Activated naive CD4-positive, alpha-beta T cell treated with anti-CD3 and anti-CD28 coated beads, Interleukin-2, amount 10 ng/mL, durations not matched to agents 7 days and 5 days (primary cell): ENCODE measurements around the gene IQCH.

Source experiments
- CTCF ChIA-PET: fragments of 350-600 bp; sonication (Branson Sonifier 250); formaldehyde crosslinking; loops from one replicate; lab custom pipeline; 2021; ENCODE audit warnings: antibody characterized with exemption; lab: Charles Lee
- DNase-seq: peaks from one replicate; pipeline ENCODE4 v3.0.0-alpha.2; 2020
- H3K27ac Mint-ChIP-seq: one replicate; pipeline ENCODE4 v1.8.0; 2021; ENCODE audit warnings: mild to moderate bottlenecking, moderate library complexity, mixed read lengths
- H3K27me3 Mint-ChIP-seq: one replicate; pipeline ENCODE4 v1.8.0; 2021; ENCODE audit warnings: mild to moderate bottlenecking, mixed read lengths
- H3K36me3 Mint-ChIP-seq: one replicate; pipeline ENCODE4 v1.8.0; 2021; ENCODE audit warnings: mixed read lengths
- H3K4me1 Mint-ChIP-seq: one replicate; pipeline ENCODE4 v1.8.0; 2021; ENCODE audit warnings: mixed read lengths
- H3K4me3 Mint-ChIP-seq: one replicate; pipeline ENCODE4 v1.8.0; 2021; ENCODE audit warnings: mild to moderate bottlenecking, moderate library complexity, mixed read lengths
- H3K9me3 Mint-ChIP-seq: one replicate; pipeline ENCODE4 v1.8.0; 2021; ENCODE audit warnings: mixed read lengths

The IQCH gene

GRCh38 chr15:67542420-67543347 is 288.1 kb downstream of the IQCH start, which contains the start of gene MAP2K5:
MAP2K5 (plus strand) TSS chr15:67542703; CDS start chr15:67543336, 633 bp downstream.
- no peaks in the 10 kb centered on the region for H3K27me3 Mint-ChIP-seq
- peaks cover 18% of the 10 kb centered on the region for H3K36me3 Mint-ChIP-seq
- H3K4me1 Mint-ChIP-seq, result peaks cover 57% of the 10 kb centered on the region
- H3K9me3 Mint-ChIP-seq, result no peaks in the 10 kb centered on the region
- DNase-seq, result peak; percentile 89
- H3K4me3 Mint-ChIP-seq, result peak within 1 kb of the TSS; percentile 80
- CTCF ChIA-PET, result interaction anchor here (0.7 kb wide), 1 partner anchor 289 kb away, joined by 3 read pairs; no protein-coding TSS in a partner anchor
- H3K27ac Mint-ChIP-seq, result peak within 1 kb of the TSS; percentile 97

- Mint-ChIP-seq H3K4me1 (peaks cover 53% of the 10 kb centered on the region), H3K27me3 (no peaks in the 10 kb centered on the region), H3K9me3 (no peaks in the 10 kb centered on the region), H3K4me3 (peak overlapping the region; percentile 80), H3K36me3 (peaks cover 18% of the 10 kb centered on the region), H3K27ac (peak overlapping the region; percentile 88)
- no peak for DNase-seq
- CTCF ChIA-PET, result no interaction called here
Measured at GRCh38 chr15:67543348-67543718, 288.7 kb downstream of the IQCH start.

GRCh38 chr15:67544475-67544874 is 289.9 kb downstream of the IQCH start:
- Mint-ChIP-seq H3K9me3 (no peaks in the 10 kb centered on the region), H3K27me3 (no peaks in the 10 kb centered on the region), H3K4me3 (peak overlapping the region; percentile 1), H3K36me3 (peaks cover 21% of the 10 kb centered on the region), H3K4me1 (peaks cover 48% of the 10 kb centered on the region), H3K27ac (peak overlapping the region; percentile 4)
- no peak for DNase-seq
- CTCF ChIA-PET, result no interaction called here

- Mint-ChIP-seq H3K27ac (no peak overlapping the region), H3K27me3 (no peaks in the 10 kb centered on the region), H3K4me1 (peaks cover 37% of the 10 kb centered on the region), H3K4me3 (no peak overlapping the region), H3K36me3 (peaks cover 27% of the 10 kb centered on the region), H3K9me3 (no peaks in the 10 kb centered on the region)
- no peak for DNase-seq
- CTCF ChIA-PET, result no interaction called here
Measured at GRCh38 chr15:67545864-67546263, 291.3 kb downstream of the IQCH start.

- DNase-seq, result no peak
- Mint-ChIP-seq H3K9me3 (no peaks in the 10 kb centered on the region), H3K27ac (no peak overlapping the region), H3K4me1 (peaks cover 31% of the 10 kb centered on the region), H3K4me3 (no peak overlapping the region), H3K27me3 (no peaks in the 10 kb centered on the region), H3K36me3 (peaks cover 27% of the 10 kb centered on the region)
- CTCF ChIA-PET, result no interaction called here
Measured at GRCh38 chr15:67547064-67547463, 292.5 kb downstream of the IQCH start.

GRCh38 chr15:67547836-67548235 is 293.2 kb downstream of the IQCH start:
- Mint-ChIP-seq H3K27ac (no peak overlapping the region), H3K4me1 (peaks cover 30% of the 10 kb centered on the region), H3K27me3 (no peaks in the 10 kb centered on the region), H3K36me3 (peaks cover 27% of the 10 kb centered on the region), H3K9me3 (no peaks in the 10 kb centered on the region), H3K4me3 (no peak overlapping the region)
- CTCF ChIA-PET, result interaction anchor here (0.6 kb wide), 1 partner anchor 24 kb away, joined by 3 read pairs; no protein-coding TSS in a partner anchor
- DNase-seq, result no peak

GRCh38 chr15:67548236-67548852 is 293.8 kb downstream of the IQCH start:
- Mint-ChIP-seq H3K36me3 (peaks cover 30% of the 10 kb centered on the region), H3K27me3 (no peaks in the 10 kb centered on the region), H3K9me3 (no peaks in the 10 kb centered on the region), H3K4me1 (peaks cover 24% of the 10 kb centered on the region), H3K4me3 (no peak overlapping the region), H3K27ac (no peak overlapping the region)
- CTCF ChIA-PET, result interaction anchor here (0.6 kb wide), 1 partner anchor 24 kb away, joined by 3 read pairs; no protein-coding TSS in a partner anchor
- DNase-seq, result no peak

GRCh38 chr15:67548862-67549651 is 294.5 kb downstream of the IQCH start:
- DNase-seq, result no peak
- Mint-ChIP-seq H3K27ac (no peak overlapping the region), H3K4me1 (peaks cover 17% of the 10 kb centered on the region), H3K9me3 (no peaks in the 10 kb centered on the region), H3K36me3 (peaks cover 31% of the 10 kb centered on the region), H3K27me3 (no peaks in the 10 kb centered on the region), H3K4me3 (no peak overlapping the region)
- CTCF ChIA-PET, result interaction anchor here (1.1 kb wide), 1 partner anchor 116 kb away, joined by 3 read pairs; no protein-coding TSS in a partner anchor

- CTCF ChIA-PET, result interaction anchor here (1.1 kb wide), 1 partner anchor 116 kb away, joined by 3 read pairs; no protein-coding TSS in a partner anchor
- Mint-ChIP-seq H3K27me3 (no peaks in the 10 kb centered on the region), H3K4me1 (peaks cover 11% of the 10 kb centered on the region), H3K4me3 (no peak overlapping the region), H3K9me3 (no peaks in the 10 kb centered on the region), H3K36me3 (peaks cover 28% of the 10 kb centered on the region), H3K27ac (no peak overlapping the region)
- DNase-seq, result no peak
Measured at GRCh38 chr15:67549736-67550135, 295.1 kb downstream of the IQCH start.

GRCh38 chr15:67550522-67550921 is 295.9 kb downstream of the IQCH start:
- DNase-seq, result no peak
- H3K27ac Mint-ChIP-seq, result no peak overlapping the region
- H3K4me1 Mint-ChIP-seq, result peaks cover 5% of the 10 kb centered on the region
- no peaks in the 10 kb centered on the region for H3K27me3 Mint-ChIP-seq
- no peaks in the 10 kb centered on the region for H3K9me3 Mint-ChIP-seq
- CTCF ChIA-PET, result no interaction called here
- H3K36me3 Mint-ChIP-seq, result peaks cover 29% of the 10 kb centered on the region
- no peak overlapping the region for H3K4me3 Mint-ChIP-seq

GRCh38 chr15:67551207-67551743 is 296.7 kb downstream of the IQCH start:
- peaks cover 5% of the 10 kb centered on the region for H3K4me1 Mint-ChIP-seq
- CTCF ChIA-PET, result no interaction called here
- no peak overlapping the region for H3K4me3 Mint-ChIP-seq

More at GRCh38 chr15:67551207-67551743, 296.7 kb downstream of the IQCH start:
- Mint-ChIP-seq H3K36me3 (peaks cover 26% of the 10 kb centered on the region), H3K27me3 (no peaks in the 10 kb centered on the region), H3K27ac (no peak overlapping the region), H3K9me3 (no peaks in the 10 kb centered on the region)
- no peak for DNase-seq
